B cell (primary cell): Measurements from ENCODE around the gene MYRFL. TPM values are rescaled to one million over a fixed set of nuclear protein-coding genes. Genes with fewer than 3 reads are reported as not detected.

Experiments used
- ATAC-seq: fragments of 200-7000 bp; cut with Tn5 transposase; one replicate; pipeline ENCODE4 v1.10.0; 2021; ENCODE audit warnings: low read depth, mild to moderate bottlenecking, moderate number of reproducible peaks, moderate library complexity
- CTCF ChIA-PET: fragments of 350-600 bp; sonication (Branson Sonifier 250); formaldehyde crosslinking; loops from one replicate; lab custom pipeline; 2021; ENCODE audit warnings: antibody characterized with exemption, inconsistent platforms; lab: Charles Lee
- POLR2A ChIA-PET: fragments of 350-600 bp; sonication (Branson Sonifier 250); formaldehyde crosslinking; loops from one replicate; lab custom pipeline; 2021; ENCODE audit warnings: antibody characterized with exemption; lab: Charles Lee
- DNase-seq: peaks from one replicate; pipeline ENCODE4 v3.0.0; 2013
- H2AFZ ChIP-seq: 2 replicates; pipeline ENCODE4 v1.6.1; 2012; ENCODE audit warnings: mild to moderate bottlenecking, low read depth, low read length; ENCODE audit not compliant: insufficient read depth, poor library complexity, severe bottlenecking
- H3K27ac ChIP-seq, 2 donors: 1 replicate in 1 of 2; 2 replicates in 1 of 2; pipeline ENCODE4 v1.5.1; 2012 to 2013; ENCODE audit warnings: low read length in 2 of 2, mild to moderate bottlenecking in 2 of 2, moderate library complexity in 1 of 2
- H3K27me3 ChIP-seq, 4 experiments: fragments of 200-600 bp in 1 of 4; sonication (generic) in 1 of 4; replicated peaks in 1 of 4; 1 replicate in 2 of 4; 2 replicates in 2 of 4; pipeline versions ENCODE4 v1.6.1 to v1.7.0; 2013 to 2016; ENCODE audit warnings: low read length in 3 of 4, mild to moderate bottlenecking in 2 of 4, mixed read lengths in 1 of 4, moderate library complexity in 1 of 4; ENCODE audit not compliant: insufficient read depth in 4 of 4, control insufficient read depth in 3 of 4; ENCODE audit errors: control extremely low read depth in 1 of 4
- H3K36me3 ChIP-seq, 2 experiments: replicated peaks in 1 of 2; 1 replicate in 1 of 2; 2 replicates in 1 of 2; pipeline versions ENCODE4 v1.6.1 to v1.7.1; 2013; ENCODE audit warnings: low read length in 1 of 2; ENCODE audit not compliant: insufficient read depth in 2 of 2, control insufficient read depth in 1 of 2; ENCODE audit errors: control extremely low read depth in 1 of 2, extremely low read depth in 1 of 2
- H3K4me1 ChIP-seq, 2 donors: fragments of 200-600 bp in 1 of 2; sonication (generic) in 1 of 2; 1 replicate in 1 of 2; 2 replicates in 1 of 2; pipeline versions ENCODE4 v1.5.1 to v1.6.1; 2013 to 2017; ENCODE audit warnings: low read length in 2 of 2; ENCODE audit not compliant: control insufficient read depth in 2 of 2, insufficient read depth in 2 of 2
- H3K4me2 ChIP-seq: replicated peaks from 2 replicates; pipeline ENCODE3; 2012; ENCODE audit warnings: mild to moderate bottlenecking, low read depth, low read length; ENCODE audit not compliant: poor library complexity, severe bottlenecking
- H3K4me3 ChIP-seq, 5 experiments: fragments of 200-600 bp in 1 of 5; sonication (generic) in 1 of 5; 1 replicate in 3 of 5; 2 replicates in 2 of 5; pipeline versions ENCODE4 v1.5.1 to v1.7.0; 2011 to 2016; ENCODE audit warnings: low read length in 4 of 5, mild to moderate bottlenecking in 4 of 5, low read depth in 2 of 5, control low read depth in 1 of 5, moderate library complexity in 1 of 5; ENCODE audit not compliant: insufficient read depth in 1 of 5; ENCODE audit errors: control extremely low read depth in 1 of 5, extremely low read depth in 1 of 5
- H3K79me2 ChIP-seq: fragments of 200-600 bp; sonication (generic); one replicate; pipeline ENCODE4 v1.6.0; 2016; ENCODE audit warnings: low read length; ENCODE audit not compliant: control insufficient read depth, insufficient read depth
- H3K9ac ChIP-seq: fragments of 200-600 bp; sonication (generic); 2 replicates; pipeline ENCODE4 v1.6.1; 2017; ENCODE audit warnings: mild to moderate bottlenecking, low read length, moderate library complexity
- H3K9me3 ChIP-seq, 3 donors: one replicate each; pipeline versions ENCODE4 v1.6.1 to v1.7.1; 2013; ENCODE audit warnings: low read length in 2 of 3; ENCODE audit not compliant: control insufficient read depth in 2 of 3, insufficient read depth in 1 of 3; ENCODE audit errors: control extremely low read depth in 1 of 3
- H4K20me1 ChIP-seq: 2 replicates; pipeline ENCODE4 v1.6.0; 2012; ENCODE audit warnings: mild to moderate bottlenecking, low read length; ENCODE audit not compliant: insufficient read depth, control insufficient read depth, poor library complexity, severe bottlenecking
- H3K27ac Mint-ChIP-seq: one replicate; pipeline ENCODE4 v1.8.0; 2021; ENCODE audit warnings: mixed read lengths
- H3K27me3 Mint-ChIP-seq: one replicate; pipeline ENCODE4 v1.8.0; 2021; ENCODE audit warnings: mixed read lengths
- H3K4me1 Mint-ChIP-seq: one replicate; pipeline ENCODE4 v1.8.0; 2021; ENCODE audit warnings: mixed read lengths
- H3K4me3 Mint-ChIP-seq: one replicate; pipeline ENCODE4 v1.8.0; 2021; ENCODE audit warnings: mixed read lengths
- H3K9me3 Mint-ChIP-seq: one replicate; pipeline ENCODE4 v1.8.0; 2022; ENCODE audit warnings: mixed read lengths; ENCODE audit not compliant: insufficient read depth
- EZH2 ChIP-seq: IDR thresholded peaks from 2 replicates; pipeline ENCODE4 v1.6.1; 2012; ENCODE audit warnings: borderline replicate concordance, low read depth, mild to moderate bottlenecking, moderate library complexity, low read length; ENCODE audit not compliant: insufficient read depth, poor library complexity, severe bottlenecking
- WGBS: methylation state at CpG from one replicate; pipeline ENCODE4 v1.1.5; 2013; ENCODE audit warnings: missing lambda C conversion rate; ENCODE audit not compliant: insufficient coverage; 5-methylcytosine and 5-hydroxymethylcytosine counted together
- intact Hi-C: fragments of 100-400 bp; cut with micrococcal nuclease; formaldehyde crosslinking; loops from one replicate; pipeline ENCODE4 v1.10.0; 2022
- polyA plus RNA-seq: library from polyadenylated mRNA; depleted of rRNA; stranded (reverse); fragments of >200 nt; gene quantifications from 2 replicates; pipeline ENCODE4 v1.2.3, GENCODE V29; 2012
- total RNA-seq, 2 donors: library from RNA; stranded (reverse); fragments of 120-200 nt in 1 of 2; gene quantifications; 1 replicate in 1 of 2; 2 replicates in 1 of 2; pipeline versions ENCODE4 v1.2.3 to v1.2.4, GENCODE V29; 2013 to 2022
- TF ChIP-seq, protein P1 (sequence below): fragments of 200-600 bp; IDR thresholded peaks from one replicate; pipeline ENCODE4 v1.8.0; 2022; ENCODE audit warnings: antibody characterized with exemption, mild to moderate bottlenecking

Gene MYRFL
- total and polyA plus RNA-seq, 2 donors (not counting 1 experiment from before 2014, with no cell fraction given), result 0.28 TPM; not detected in 1

DNA sequence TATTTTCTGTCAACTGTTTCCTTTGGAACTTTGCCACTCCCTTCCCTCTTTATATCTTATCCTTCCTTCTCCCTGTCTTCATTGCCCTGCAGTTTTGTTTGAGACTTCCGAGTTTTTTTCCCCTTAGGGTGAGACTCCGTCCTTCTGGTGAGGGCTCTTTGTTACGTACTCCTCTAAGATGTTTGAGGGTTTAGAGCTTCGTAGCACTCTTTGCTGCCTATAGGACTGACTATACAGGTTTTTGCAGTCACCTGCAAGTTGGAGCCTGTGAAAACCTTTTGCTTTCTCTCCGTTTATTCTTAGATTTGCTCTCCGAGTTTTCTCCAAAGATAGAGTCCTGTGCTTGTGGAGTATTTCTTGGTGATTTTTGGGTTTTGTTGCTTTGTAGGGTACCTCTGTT lies 41.7 kb upstream of the MYRFL start:
- H4K20me1 ChIP-seq, result no peaks in the 10 kb centered on the region
- POLR2A ChIA-PET, result no interaction called here
- TF ChIP-seq, protein P1, sequence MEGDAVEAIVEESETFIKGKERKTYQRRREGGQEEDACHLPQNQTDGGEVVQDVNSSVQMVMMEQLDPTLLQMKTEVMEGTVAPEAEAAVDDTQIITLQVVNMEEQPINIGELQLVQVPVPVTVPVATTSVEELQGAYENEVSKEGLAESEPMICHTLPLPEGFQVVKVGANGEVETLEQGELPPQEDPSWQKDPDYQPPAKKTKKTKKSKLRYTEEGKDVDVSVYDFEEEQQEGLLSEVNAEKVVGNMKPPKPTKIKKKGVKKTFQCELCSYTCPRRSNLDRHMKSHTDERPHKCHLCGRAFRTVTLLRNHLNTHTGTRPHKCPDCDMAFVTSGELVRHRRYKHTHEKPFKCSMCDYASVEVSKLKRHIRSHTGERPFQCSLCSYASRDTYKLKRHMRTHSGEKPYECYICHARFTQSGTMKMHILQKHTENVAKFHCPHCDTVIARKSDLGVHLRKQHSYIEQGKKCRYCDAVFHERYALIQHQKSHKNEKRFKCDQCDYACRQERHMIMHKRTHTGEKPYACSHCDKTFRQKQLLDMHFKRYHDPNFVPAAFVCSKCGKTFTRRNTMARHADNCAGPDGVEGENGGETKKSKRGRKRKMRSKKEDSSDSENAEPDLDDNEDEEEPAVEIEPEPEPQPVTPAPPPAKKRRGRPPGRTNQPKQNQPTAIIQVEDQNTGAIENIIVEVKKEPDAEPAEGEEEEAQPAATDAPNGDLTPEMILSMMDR, result no peak
- TF ChIP-seq EZH2, result no peak
- intact Hi-C loops, result no loop called here
- CTCF ChIA-PET, result no interaction called here
- no peak overlapping the region for H2AFZ ChIP-seq
- no peaks in the 10 kb centered on the region for H3K4me1 ChIP-seq
- H3K9me3 ChIP-seq, result peaks cover 0 to 6% (median 2%) of the 10 kb centered on the region in 3 donors
- peaks cover 6% of the 10 kb centered on the region for H3K9me3 Mint-ChIP-seq
- no peak for DNase-seq
- H3K36me3 ChIP-seq, result peaks cover 8 to 13% of the 10 kb centered on the region in 2 experiments
- H3K27me3 ChIP-seq, result no peaks in the 10 kb centered on the region
- no peaks in the 10 kb centered on the region for H3K4me1 Mint-ChIP-seq
- H3K9ac ChIP-seq, result no peak overlapping the region
- 94% methylated on average over 6 of the region's 6 CpGs for WGBS
- no peak for ATAC-seq
- H3K79me2 ChIP-seq, result peaks cover 9% of the 10 kb centered on the region
- H3K4me3 Mint-ChIP-seq, result no peak overlapping the region
- H3K4me3 ChIP-seq, result no peak overlapping the region
- H3K27me3 Mint-ChIP-seq, result no peaks in the 10 kb centered on the region
- no peak overlapping the region for H3K27ac ChIP-seq
- H3K4me2 ChIP-seq, result no peak overlapping the region
- no peak overlapping the region for H3K27ac Mint-ChIP-seq

DNA sequence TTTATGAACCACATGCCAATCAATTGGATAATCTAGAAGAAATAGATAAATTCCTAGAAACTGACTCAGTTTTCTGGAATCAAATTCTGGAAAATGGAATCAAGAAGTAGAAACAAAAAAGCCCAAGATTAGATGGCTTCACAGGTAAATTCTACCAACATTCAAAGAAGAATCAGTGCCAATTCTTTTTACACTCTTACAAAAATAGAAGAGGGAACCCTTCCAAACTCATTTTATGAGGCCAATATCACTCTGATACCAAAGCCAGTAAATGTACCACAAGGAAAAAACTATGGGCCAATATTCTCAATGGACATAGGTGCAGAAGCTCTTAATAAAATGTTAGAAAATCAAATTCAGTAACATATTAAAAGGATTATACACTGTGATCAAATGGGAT lies 35.7 kb upstream of the MYRFL start:
- no peak overlapping the region for H2AFZ ChIP-seq
- Mint-ChIP-seq H3K27me3 (no peaks in the 10 kb centered on the region), H3K27ac (no peak overlapping the region), H3K4me1 (no peaks in the 10 kb centered on the region), H3K9me3 (peaks cover 14% of the 10 kb centered on the region), H3K4me3 (no peak overlapping the region)
- no peak for DNase-seq
- no peaks in the 10 kb centered on the region for H3K4me1 ChIP-seq
- H3K27me3 ChIP-seq, result no peaks in the 10 kb centered on the region
- H4K20me1 ChIP-seq, result no peaks in the 10 kb centered on the region
- H3K4me2 ChIP-seq, result no peak overlapping the region
- H3K9ac ChIP-seq, result no peak overlapping the region
- no peaks in the 10 kb centered on the region for H3K79me2 ChIP-seq
- no peak overlapping the region for H3K27ac ChIP-seq
- peaks cover 9 to 10% of the 10 kb centered on the region in 2 experiments for H3K36me3 ChIP-seq
- no peak for TF ChIP-seq EZH2
- TF ChIP-seq, protein P1, result no peak
- H3K4me3 ChIP-seq, result no peak overlapping the region
- POLR2A ChIA-PET, result no interaction called here
- intact Hi-C loops, result no loop called here
- CTCF ChIA-PET, result no interaction called here
- peaks cover 4 to 20% (median 4%) of the 10 kb centered on the region in 3 donors for H3K9me3 ChIP-seq
- ATAC-seq, result no peak
